ENCODE measurements around the gene TRIM38. TPM values are rescaled to one million over a fixed set of nuclear protein-coding genes. Genes with fewer than 3 reads are reported as not detected.

The TRIM38 gene
- total and polyA plus RNA-seq, 2 donors (not counting 3 experiments of a cell fraction or from before 2014, with no cell fraction given): 5.1 to 13.2 TPM

GRCh38 chr6:25916789-25917490, 45.7 kb upstream of the TRIM38 start:
- H3K27me3 ChIP-seq (ENCODE audit: control insufficient read depth in 2 of 2, insufficient read depth in 2 of 2, low read length in 2 of 2): peaks cover 0 to 2% of the 10 kb centered on the region in 2 experiments
- DNase-seq (ENCODE audit: low read depth, low spot score): no peak
- ChIA-PET CTCF (no interaction called here), POLR2A (no interaction called here)
- no peaks in the 10 kb centered on the region for H3K4me1 ChIP-seq (ENCODE audit: control insufficient read depth, extremely low read depth, insufficient read depth, low read length)
- no peaks in the 10 kb centered on the region for H4K20me1 ChIP-seq (replicated peaks; ENCODE audit: control insufficient read depth, extremely low read depth, insufficient read depth, low read length)
- H3K9me3 ChIP-seq (replicated peaks; ENCODE audit: control insufficient read depth, insufficient read depth, low read length): no peaks in the 10 kb centered on the region
- intact Hi-C loops (cut with micrococcal nuclease) (no loop called here), dilution Hi-C loops (cut with MboI; ENCODE audit: extremely low pct_ligation_motif_present, low sequenced_read_pairs) (no loop called here)
- no peak for TF ChIP-seq POLR2AphosphoS5 (IDR thresholded peaks at IDR 0.05; ENCODE audit: insufficient read depth, low read depth, low read length)
- TF ChIP-seq CTCF (IDR thresholded peaks at IDR 0.05; ENCODE audit: extremely low read depth in 1 of 2, insufficient read depth in 1 of 2, low read depth in 1 of 2, low read length in 2 of 2): no peak
- no peak for TF ChIP-seq POLR2A (IDR thresholded peaks at IDR 0.05; ENCODE audit: low read depth, low read length)
- no peak for TF ChIP-seq GATA2 (IDR thresholded peaks at IDR 0.05; ENCODE audit: insufficient read depth, insufficient read length, low read depth, low read length)
- no peak for TF ChIP-seq MAX (IDR thresholded peaks at IDR 0.05; ENCODE audit: insufficient read depth, insufficient read length)
- TF ChIP-seq EZH2 (IDR thresholded peaks at IDR 0.05; ENCODE audit: borderline replicate concordance, low read depth, low read length, severe bottlenecking): no peak
- TF ChIP-seq JUN (IDR thresholded peaks at IDR 0.05; ENCODE audit: borderline replicate concordance, insufficient read depth, insufficient read length, low read depth): no peak
- no peak overlapping the region for H3K27ac ChIP-seq (ENCODE audit: insufficient read depth, low read depth, low read length)
- H3K9me1 ChIP-seq (replicated peaks; ENCODE audit: control insufficient read depth, extremely low read depth, insufficient read depth, low read length): no peaks in the 10 kb centered on the region
- H3K36me3 ChIP-seq (ENCODE audit: control insufficient read depth in 2 of 2, extremely low read depth in 1 of 2, insufficient read depth in 2 of 2, low read length in 2 of 2): no peaks in the 10 kb centered on the region
- H2AFZ ChIP-seq (ENCODE audit: low read depth, low read length): no peak overlapping the region
- FAIRE-seq: no peak
- H3K4me2 ChIP-seq (ENCODE audit: insufficient read depth, low read length): no peak overlapping the region
- no peaks in the 10 kb centered on the region for H3K79me2 ChIP-seq (ENCODE audit: control insufficient read depth, insufficient read depth, low read length)
- no peak overlapping the region for H3K4me3 ChIP-seq (replicated peaks in 1 of 3; ENCODE audit: insufficient read depth in 1 of 3, low read depth in 1 of 3, low read length in 3 of 3)
- H3K9ac ChIP-seq (replicated peaks; ENCODE audit: extremely low read depth, insufficient read depth, low read length): no peak overlapping the region
- no TSS peak for BruUV-seq (replicated peaks)

All from endothelial cell of umbilical vein (primary cell).